Stimulated activated CD4-positive, alpha-beta T cell treated with anti-CD3 and anti-CD28 coated beads, TNF-alpha, amount 100 ng/mL, for 24 hours (primary cell): ENCODE results near the gene TRUB2.

Source experiments
- DNase-seq, 3 experiments: peaks; one replicate each; pipeline ENCODE4 v3.0.0-alpha.2; 2020; ENCODE audit warnings: low read depth in 3 of 3

TRUB2 gene

DNA sequence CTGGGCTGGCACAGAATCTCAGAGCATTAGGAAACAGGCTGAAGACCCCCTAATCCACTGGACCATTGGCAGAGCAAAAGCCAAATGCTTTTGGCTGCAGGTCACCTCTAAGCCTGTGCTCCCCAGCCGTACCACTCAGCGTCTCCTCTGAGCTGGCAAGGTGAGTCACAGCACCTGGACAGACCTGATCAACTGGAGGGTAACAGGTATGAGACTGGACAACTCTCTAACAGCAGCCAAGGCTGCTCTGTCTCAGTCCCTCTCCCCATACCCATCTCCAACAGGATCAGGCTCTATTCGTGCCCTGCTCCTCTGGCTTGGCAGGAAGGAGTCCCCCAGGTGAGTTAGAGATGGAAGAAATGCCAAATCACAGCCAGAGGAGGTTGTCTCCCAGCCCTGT is 51.1 kb downstream of the TRUB2 start:
- DNase-seq, result no peak

DNA sequence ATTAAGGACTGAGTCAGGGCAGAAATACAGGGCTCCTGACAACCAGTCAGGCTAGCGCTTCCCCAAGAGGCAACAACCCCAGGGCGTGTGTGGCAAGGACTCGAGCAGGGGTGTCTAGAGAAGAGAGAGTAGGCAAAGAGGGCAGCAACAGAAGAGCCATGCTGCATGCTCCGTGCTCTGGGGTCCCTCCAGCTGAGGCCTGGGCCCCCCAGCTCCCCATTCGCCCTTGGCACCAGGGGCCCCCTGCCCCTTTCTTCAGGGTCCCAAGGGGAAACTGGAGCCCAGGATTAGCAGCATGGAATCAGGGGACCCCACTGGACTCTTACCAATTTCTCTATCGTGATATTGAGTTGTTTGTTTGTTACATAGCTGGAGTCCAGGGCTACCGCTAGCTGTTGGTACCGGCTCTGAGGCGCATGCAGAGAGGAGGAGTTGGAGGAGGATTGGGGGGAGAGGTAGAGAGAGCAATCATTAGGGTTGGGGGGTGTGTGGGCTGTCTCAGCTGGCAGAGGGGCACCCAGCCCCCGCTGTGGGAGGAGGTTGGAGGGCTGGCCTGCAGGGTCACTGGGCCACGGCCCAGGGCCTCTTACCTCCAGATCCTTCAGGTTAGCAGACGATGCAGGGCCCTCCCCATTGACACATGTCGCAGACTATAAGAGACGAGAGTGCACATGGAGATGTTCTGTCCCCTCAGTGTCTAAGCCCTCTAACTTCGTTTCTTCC is 55.2 kb downstream of the TRUB2 start:
- no peak for DNase-seq

DNA sequence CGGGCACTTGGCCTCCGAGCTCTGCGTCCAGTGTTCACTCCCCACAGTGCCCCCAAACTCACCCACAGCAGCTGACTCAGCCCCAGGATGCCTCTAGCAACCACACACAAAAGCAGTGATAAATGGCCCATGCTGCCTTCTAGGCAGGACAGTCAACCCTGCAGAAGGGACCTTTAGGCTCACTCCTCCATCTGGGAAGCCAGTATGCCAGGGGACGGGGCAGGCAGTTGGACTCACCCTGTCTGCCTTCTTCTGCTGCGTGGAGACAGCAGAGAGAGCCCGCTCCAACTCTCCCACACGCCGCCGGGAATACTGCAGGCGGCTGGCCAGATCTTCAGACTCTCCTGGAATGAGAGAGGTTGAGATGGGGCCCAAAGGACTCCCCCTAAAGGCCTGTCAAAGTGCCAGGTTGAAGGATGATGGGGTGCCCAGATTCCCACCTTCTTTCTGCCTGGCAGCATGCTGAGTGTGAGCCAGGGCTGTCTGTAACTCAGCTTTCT is 56.8 kb downstream of the TRUB2 start:
- no peak for DNase-seq

DNA sequence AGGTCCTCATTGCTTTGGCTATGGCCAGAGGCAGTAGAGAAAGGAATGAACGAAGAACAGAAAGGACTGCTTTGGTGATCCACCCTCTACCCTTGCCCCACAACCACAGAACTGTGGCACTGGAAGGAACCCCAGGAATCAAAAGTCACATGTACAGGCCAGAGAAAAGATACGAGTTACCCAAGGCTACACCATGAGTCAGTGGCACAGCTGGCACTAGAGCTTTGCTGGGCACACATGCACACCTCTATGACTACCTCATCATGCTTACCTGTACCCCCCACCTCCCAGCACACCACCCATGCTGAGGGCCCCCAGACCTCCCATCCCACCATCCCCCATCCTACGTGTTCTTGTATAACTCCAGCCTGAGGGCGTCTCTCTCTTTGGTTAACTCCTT is 59.6 kb downstream of the TRUB2 start:
- DNase-seq, result no peak

DNA sequence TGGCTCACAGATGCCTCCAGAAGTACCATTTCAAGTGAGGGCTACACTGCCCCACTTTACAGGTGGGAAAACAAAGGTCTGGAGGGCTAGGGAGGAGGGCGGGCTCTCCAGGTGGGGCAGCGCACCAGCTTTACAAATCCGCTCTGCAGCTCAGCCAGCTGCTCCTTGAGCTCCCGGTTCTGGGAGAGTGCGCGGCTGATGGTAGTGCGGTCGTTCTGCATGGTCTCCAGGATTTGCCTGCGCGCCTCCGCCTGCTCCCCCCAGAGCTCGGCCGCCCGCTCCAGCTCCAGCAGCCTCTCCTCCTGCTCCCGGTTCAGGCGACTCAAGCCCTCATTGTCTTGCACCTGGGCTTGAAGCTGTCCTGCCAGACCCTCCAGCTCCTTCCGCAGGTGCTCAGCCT is 61.9 kb downstream of the TRUB2 start:
- no peak for DNase-seq

DNA sequence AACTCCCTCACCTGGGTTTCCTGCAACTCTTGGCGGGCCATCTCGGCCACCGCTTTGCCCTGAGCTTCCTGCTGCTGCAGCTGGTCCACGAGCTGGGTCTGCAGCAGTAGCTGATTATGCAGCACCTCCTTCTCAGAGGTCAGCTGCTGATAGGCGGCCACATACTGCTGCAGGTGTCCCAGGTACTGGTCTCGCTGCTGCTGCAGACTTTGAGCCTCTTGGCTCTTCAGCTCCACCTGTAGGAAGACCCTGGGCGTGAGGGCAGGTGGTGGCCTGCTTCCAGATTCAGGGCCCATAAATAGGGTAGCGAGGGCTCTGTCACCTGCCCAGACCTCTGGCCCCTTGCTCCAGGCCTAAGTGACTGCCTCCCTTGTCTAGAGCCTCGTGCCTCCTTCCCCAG is 63.1 kb downstream of the TRUB2 start:
- DNase-seq, result no peak

DNA sequence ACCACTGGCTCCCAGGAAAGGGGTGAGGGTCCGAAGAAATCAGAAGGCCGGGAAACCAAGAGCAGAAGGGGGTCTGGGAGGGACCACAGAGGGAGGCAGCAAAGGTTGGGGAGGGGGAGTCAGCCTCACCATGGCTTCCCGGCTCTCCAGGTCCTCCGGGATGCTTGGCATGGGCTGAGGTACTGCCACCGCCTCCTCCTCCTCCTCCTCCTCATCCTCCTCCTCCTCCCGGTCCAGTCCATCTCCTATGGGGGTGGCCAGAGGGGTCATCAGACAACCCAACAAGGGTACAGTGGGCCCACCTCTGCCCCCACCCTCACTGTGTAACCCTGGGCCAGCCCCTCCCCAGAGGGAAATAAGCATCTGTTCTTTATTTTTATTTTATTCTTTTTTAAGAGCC is 63.9 kb downstream of the TRUB2 start:
- no peak for DNase-seq

DNA sequence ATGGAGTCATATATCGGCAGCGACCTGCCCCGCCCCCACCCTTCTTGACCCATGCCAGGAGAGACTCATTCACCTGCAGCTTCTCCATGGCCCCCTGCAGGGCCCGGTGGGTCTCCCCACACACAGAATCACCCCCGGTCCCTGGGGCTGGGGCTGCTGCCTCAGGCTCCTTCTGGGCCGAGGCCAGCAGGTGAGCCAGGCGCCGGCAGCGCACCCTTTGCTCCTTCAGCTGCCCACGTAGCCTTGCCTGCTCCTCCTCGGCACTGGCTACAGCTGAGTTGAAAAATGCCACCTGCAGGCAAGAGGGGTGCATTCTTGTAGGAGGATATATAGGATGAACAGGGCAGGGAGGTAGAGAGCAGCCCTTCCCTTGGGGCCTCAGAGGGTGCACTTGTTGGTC is 64.3 kb downstream of the TRUB2 start:
- no peak for DNase-seq

DNA sequence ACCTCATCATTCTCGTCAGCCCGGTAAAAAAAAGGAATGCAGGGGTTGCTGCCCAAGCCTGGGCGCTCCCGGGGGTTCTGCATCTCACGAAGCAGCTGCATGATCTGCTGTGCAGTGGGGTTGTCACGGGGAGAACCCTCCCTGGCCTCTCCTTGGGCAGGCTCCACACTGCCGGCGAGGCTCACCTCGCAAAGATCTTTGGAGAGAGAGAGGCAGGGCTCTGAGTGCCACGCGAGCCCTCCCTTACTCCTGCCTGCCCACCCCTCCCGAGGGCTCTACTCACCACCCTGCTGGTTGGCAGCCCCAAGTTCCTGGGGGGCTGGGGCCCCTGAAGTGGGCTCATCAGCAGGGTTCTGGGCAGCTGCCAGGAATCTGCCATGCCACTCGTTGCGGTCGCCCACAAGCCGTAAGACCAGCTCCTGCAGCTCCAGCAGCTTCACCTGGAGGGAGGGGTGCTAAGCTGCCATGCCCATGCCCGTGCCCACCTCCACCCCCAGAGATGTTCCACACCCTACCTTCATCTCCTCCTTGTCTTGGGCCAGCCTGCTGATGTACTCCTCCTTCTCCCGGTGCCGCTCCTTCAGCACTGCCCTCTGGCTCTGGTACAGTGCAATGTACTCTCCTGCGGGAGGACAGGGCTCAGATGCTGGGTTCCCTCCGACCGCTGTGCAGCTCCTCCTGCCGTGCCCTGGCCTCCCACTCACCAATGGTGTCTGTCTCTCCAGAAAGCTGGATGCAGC is 65.0 kb downstream of the TRUB2 start:
- DNase-seq, result no peak
